NCI-H524 (cell line): ENCODE data around the gene UPP2.

Experiments used
- DNase-seq, 2 experiments: peaks; one replicate each; lab custom pipeline; 2025; lab: John Stamatoyannopoulos, UW

The UPP2 gene

DNA sequence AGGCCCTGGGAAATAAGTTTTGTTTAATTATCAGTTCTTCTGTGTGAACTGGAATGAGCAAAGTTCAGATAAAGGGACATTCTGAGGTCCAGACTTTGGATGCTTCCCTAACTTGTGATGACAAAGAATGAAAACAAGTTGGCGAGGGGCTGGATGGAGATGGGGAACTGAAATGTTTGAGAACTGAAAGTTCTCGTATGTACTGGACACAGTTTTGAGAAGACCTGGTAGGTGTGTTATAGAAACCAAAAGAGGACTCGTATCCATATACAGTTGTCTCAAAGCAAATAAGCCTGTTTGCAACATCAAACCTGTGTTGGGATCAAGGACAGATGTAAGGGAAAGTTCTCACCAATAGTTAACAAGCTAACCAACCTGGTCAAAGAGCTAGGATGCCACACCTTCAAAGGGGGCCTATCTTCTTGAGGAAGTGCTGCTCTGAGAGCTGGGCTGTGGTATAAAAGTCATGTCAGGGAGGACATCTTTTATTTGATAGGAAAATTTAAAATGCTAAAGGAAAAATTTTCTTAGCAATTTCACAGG is at the start of gene UPP2:
Gene UPP2 (plus strand): TSS at position 493 of the 543 bp plus-strand sequence. CDS start 188 bp downstream, outside the sequence.
- no peak for DNase-seq

DNA sequence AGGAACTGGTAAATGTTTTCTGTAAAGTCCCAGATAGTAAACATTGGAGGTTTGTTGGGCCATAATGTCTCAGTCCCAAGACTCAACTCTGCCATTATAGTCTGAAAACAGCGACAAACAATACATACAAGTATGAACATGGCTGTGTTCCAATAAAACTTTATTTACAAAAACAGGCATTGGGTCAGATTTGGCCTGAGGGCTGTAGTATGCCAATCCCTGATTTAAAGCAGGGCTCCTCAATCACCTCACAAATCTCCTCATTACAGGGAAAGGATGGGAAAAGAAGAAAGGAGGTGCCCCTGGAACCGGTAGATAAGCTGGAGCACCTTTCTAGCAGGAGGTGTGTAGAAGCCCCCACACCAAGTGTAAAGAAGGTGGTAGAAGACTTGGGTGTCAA is 48.9 kb upstream of the UPP2 start:
- DNase-seq: no peak

DNA sequence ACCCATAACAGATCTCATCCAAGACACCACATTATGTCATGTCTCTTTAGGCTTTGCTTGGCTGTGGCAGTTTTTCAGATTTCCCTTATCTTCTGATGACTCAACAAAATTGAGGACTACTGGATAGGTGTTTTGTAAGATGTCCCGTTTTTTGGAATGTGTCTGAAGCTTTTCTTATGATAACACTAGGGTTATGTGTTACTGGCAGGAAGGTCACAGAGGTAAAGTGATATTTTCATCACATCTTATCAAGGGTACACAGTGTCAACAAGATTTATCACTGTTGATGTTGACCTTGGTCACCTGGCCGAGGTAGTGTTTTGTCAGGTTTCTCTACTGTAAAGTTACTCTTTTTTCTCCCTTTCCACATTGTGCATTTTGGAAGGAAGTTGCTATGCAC is 44.8 kb upstream of the UPP2 start:
- DNase-seq: no peak

DNA sequence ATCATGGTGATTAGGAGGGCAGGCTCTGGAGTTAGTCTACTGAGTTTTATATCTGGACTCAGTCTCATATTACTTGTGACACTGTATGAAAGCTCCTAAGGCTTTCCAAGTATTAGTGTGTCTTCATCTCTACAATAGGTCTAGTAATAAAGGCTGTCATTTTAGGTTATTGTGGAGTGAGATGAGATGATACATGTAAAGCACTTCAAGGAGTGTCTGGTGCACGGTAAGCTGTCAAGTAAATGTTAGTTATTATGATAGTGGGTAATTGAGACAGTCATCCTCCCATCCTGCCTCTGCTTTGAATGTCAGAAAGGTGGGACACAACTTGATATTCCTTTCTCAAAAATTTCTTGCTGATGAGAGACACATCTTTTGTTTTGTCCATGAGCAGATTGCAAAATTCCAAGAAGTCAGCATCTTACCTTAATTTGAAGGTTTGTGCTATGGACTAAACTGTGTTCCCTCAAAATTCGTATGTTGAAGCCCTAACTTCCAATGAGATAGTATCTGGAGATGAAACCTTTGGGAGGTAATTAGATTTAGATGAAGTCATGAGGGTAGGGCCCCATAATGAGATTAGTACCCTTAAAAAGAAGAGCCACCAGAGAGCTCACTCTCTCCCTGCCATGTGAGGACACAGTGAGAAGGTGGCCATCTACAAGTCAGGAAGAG is 41.4 kb upstream of the UPP2 start:
- DNase-seq: no peak

DNA sequence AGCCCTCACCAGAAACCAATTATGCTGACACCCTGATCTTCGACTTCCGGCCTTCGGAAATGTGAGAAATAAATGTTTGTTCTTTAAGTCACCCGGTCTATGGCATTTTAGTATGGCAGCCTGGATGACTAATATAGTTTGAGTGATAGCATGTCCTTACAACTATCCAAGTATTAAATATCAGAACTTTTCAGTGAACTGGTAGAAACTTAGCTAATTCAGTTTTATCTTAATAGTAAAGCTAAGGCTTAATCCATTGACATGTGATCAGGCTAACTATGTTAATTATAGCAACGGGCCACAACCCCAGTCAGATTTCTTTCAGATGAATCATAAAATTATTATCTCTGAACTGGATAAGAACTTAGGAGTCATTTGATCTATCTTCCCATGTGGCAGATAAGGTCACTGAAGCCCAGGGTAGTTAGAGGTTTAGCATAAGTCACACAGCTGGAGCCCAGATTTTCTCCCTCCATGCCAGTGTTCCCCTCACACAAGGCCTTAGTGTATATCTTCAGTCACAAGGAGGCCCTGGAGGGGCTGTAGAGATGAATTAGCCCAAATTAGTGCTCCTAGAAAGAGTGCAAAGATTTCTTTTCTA is 40.7 kb upstream of the UPP2 start:
- DNase-seq: no peak

DNA sequence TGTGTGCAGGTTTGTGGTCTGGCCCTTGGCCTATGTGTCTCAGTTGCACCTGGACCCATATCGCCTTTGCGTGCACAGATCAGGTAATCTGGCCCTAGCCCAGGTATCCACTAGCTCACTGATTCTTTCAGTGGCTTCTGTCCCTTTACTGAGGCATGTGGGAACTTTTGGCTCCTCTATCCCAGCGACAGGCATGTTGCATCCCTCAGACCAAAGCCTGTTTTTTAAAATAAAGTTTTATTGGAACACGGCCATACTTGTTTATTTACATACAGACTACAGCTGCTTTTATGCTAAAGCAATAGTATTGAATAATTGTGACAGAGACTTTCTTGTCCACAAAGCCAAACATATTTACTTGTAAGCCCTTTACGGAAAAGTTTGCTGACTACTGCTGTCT is 39.9 kb upstream of the UPP2 start:
- no peak for DNase-seq

DNA sequence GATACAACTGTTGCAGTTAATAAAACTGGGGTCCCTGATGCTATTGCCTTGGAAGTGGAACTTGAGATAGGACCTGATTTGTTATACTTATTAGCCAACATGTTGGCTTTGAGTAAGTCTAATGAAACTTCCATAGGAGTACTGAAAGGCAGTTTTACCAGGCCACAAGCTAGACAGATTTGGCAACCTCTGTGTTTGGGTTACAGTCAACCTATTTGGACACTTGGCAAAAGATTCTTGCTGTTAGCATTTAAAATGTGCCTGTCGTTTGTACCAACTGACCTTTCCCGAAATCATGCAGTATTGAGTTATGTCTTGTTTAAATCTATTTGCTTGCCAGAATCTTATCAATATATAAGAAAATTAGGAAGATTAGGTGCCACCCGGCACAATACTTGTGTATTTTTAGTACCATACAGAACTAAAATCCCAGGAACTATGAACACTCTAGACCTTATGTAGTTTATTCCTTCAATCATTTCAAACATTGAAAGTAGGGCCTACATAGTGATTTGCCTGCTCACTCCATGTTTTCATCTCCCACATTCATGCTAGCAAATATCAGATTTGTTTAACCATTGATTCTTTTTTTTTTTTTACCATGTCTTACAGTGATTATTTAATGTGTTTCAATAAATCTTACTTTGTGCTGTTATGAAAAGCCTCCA is 35.5 kb upstream of the UPP2 start:
- DNase-seq: no peak

DNA sequence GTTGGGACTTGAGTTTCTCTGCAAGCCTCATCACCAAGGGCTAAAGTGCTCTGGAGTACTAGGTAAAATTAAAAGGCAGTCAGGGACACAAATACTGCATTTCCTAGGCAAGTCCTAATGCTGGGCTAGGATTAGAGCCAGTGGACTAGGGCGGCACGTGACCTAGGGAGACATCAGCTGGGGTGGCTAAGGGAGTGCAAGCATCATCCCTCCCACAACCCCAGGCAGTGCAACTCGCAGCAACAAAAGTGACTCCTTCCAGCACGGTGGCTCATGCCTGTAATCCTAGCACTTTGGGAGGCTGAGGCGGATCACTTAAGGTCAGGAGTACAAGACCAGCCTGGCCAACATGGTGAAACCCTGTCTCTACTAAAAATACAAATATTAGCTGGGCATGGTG is 30.7 kb upstream of the UPP2 start:
- DNase-seq: no peak

DNA sequence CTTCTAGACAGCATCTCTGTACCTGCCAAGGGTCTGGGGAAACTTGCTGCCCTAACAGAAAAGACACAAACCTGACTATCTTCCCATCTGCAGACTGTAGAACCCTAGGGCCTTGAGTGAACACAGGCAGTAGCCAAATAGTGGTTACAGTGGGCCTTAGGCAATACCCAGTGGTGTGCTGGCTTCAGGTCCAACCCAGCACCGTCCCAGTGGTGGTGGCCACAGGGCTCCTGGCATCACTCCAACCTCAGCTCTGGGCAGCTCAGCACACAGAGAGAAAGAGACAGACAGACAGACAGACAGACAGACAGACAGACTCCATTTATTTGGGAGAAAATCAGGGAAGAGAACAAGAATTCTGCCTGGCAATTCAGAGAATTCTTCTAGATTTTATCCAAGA is 29.3 kb upstream of the UPP2 start:
- DNase-seq: no peak

DNA sequence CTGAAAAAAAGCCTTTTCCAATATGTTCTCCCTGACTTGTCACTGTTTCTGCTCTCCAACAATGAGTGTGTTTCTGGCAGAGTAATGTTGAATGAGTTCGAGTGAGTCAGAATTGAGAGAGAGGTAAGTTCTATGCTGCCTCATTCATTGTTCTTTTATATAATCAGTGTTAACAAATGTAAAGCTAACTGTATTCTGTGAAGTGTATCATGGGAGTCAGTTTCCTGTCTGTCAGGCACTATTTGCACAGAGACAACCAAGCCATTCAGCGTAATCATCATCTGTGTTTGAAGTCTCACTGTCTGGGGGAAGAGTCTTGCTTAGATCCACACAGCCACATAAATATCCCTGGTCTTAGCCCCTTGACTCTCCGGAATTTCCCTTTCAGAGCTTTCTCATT is 22.0 kb upstream of the UPP2 start:
- DNase-seq: no peak

DNA sequence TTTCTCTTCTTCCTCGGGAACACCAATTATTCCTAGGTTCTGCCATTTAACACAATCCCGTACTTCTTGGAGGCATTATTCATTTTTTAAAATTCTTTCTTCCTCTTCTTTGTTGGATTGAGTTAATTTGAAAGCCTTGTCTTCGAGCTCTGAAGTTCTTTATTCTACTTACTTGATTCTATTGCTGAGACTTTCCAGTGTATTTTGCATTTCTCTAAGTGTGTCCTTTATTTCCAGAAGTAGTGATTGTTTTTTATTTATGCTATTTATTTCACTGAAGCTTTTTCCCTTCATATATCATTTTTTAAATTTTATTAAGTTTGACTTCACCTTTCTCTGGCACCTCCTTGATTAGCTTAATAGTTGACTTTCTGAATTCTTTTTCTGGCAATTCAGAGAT is 13.6 kb upstream of the UPP2 start:
- DNase-seq: no peak

DNA sequence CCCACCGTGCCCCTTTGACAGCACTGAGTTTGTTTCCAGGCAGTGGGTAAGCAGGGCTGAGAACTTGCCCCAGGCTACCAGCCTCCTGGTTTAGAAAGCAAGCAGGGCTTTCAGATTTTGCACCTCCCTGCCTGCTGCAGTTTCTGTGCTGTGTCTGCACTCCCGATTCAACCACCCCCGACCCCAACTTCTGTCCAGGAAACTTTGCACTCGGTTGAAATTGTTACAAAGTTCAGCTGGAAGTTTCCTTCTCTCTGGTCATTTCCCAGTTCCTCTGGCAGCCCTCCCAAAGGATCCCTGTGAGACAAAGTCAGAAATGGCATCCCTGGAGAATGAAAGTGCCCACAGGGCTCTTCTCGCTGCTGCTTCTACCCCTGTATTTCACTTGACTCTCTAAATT is 12.4 kb upstream of the UPP2 start:
- no peak for DNase-seq

DNA sequence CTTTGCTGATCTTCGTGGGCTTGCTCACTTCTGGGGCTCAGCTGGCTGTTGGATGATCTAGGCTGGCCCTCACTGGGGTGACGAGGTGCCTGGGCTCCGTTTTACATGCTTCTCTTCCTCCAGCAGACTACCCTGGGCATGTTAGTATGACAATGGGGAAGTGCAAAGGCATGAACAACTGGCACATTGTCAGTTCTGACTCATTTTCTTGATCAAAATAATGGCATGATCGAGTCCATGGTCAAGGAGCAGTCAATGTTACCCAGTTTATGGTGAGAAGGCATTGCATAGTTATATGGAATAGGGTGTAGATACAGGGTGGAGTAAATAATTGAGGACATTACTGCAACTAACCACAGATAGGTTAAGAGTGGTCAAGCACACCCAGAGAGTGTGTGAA is 10.0 kb upstream of the UPP2 start:
- DNase-seq: no peak

DNA sequence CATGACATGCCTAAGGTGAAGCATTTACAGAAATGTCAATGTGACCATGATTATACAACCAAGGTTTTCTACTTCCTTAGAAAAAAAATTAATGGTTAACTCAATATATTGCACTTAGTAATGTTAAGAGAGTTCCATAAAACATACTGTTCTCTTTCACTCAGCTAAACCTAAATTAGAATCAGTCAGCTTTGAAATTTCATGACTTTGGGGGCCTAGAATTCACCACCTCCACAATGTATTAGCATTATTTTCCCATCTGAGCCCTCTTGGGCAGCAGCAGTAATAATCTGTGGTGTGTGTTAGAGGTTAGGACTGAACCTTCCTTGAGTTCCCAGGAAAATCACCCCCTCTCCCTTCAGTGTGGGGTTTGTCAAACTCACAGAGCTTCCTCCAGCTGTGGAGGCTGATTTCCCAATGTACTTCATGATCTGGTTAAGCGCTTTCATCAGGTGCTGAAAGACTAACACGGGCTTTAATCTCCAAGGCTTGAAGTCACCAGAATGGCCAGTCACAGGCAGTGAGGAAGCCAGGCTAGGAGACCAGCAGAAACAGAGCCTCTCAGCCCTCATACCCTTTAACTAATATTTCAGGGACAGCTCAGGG is 7.1 kb upstream of the UPP2 start:
- DNase-seq: no peak

DNA sequence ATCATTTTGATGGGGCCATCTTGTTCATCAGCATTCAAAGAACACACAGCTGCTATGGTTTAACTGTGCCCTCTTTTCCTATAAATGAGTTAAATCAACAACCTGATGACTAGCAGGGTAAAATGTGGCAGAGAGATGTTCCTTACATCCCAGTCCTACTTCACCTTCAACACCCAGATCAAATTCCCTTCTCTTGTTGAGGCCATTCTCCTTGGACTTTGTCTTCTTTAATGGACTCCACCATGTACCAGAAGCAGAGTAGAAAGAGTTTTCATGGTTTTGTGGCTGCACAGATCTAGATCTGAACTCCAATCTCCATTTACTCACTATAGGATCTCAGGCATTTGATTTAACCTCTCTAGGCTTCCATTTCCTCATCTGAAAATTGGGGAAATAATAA is 6.4 kb upstream of the UPP2 start:
- DNase-seq: no peak

DNA sequence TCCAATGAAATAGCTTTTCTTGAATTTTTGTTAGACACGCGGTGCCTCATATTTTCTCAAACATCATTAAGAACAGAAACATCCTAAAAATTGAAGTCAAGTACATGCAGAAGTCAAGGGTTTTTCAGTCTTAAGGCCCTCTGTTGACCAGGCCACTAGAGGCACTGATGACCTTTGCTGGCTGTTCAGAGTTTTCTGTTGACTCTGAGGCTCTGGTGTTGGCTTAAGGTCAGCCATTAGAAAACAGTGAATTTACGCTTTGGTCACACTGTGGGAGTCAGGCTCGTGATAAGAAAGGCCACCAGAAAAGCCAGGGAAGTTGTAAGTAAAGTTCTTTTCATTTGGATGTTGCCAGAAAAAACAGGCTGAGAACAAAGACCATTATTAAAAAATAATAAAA is 5.8 kb upstream of the UPP2 start:
- DNase-seq: no peak

DNA sequence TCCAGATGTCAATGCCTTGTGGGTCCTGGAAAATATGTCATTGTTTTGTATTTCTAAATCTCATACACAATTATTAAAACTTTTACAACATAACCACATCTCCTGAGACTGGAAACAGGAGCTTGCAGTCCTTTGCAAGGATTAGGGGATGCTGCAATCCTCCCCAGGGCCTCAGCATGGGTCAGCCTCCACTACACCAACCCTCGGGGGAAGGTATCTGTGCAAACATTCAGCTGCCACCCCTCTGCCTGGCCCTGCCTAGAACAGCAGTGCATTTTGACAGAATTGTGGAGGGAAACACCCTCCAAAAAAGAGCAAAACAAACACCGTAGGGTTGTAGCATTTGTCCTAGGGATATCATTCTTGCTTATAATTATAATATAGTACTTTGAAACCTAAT is 4.2 kb upstream of the UPP2 start:
- DNase-seq: peak in 1 of 2 experiments; percentile 26

DNA sequence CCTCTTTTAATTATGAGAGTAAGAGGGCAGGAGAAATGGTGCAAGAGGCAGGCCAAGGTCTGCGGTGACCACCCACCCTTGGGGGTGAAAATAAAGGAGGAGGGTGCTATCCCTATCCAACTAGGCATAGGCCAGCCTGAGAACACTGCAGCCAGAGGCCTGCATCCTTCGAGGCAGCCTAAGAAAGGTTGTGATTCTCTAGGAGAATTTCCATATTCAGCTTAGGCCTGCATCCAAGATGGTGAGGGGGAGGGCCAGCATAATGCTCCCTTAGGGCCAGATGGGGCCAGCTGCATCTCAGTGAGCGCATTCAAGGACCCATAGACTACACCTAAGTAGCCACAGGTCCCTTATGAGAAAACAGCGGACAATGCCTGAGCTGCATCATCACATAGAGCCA is 3.5 kb upstream of the UPP2 start:
- DNase-seq: peak in 1 of 2 experiments; percentile 35

DNA sequence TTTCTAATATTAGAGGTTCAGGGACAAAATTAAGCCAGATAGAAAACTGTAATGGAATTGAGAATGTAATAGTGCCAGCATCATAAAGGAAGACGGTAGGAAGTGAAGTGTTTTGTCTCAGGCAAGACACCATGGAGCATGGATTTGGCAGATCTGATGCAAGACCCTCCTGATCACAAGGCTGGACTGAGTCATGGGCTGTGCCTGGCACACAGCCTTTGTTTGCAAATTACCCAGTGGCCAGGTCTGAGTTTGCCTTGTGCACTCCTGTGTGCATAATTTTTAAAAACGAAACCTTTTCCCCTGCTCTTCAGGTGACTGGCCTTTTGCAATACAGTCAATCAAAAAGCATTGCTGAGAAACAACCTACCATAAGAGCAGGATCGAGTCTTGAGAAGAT is 2.0 kb upstream of the UPP2 start:
- DNase-seq: no peak

DNA sequence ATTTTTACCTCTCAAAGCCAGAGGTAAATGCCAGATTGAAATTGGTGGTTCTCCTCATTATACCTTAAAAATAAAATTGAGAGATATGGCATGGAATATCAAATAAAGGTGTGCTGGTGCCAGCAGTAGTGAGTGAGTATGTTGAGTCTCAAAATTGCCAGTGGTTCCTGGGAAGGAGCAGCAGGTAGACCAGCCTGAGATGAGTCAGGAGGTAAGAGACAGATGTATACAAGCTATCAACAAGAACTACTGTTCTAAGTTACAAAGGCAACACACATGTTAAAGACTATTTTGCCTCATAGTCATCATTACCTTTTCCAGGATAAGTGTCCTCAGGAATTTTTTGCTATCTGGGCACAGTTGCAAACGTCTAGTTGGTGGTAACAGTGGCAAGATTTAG is 1.3 kb upstream of the UPP2 start:
- no peak for DNase-seq

DNA sequence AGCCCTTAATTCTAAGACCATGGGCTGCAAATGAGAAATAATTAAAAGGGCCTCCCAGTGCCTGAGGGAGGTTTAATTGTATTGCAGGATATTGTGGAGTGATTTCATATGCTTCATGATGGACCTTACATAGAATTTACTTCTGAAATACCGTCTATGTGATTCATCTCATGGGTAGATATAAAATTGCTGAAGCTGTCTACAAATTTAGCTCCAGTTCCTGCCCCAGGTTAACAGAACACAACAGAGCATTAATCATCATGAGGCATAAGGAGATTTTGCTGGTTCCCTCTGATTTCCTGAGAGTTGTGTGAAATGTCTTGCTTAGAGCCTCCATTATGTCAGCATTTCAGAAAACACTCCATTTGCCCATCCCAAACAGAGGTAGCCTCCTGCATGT is 770 bp downstream of the UPP2 start:
- no peak for DNase-seq

DNA sequence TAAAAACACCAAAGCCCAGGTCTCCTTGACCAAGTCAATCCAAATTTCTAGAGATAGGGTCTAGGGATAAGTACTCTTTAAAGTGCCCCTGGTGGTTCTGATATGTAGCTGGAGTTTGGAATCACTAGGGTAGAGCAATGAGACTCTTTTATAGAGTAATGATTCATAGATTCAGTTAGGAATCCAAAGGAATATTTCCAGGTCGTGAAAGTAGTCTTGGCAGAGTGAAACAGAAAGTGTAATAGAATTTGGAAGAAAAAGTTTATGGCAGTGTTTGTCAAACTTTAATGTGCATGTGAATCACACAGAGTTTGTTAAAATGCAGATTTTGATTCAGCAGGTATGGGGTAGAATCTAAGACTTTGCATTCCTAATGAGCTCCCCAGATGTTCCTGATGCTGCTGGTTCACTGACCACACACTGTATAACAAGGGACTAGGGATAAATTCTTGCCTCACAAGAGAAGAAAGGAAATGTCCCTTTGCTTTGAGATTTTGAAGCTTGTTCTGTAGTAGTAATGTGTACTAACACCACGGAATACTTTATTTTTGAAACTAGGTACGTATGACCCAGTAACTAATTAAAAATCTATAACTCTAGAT is 1.8 kb downstream of the UPP2 start:
- no peak for DNase-seq

DNA sequence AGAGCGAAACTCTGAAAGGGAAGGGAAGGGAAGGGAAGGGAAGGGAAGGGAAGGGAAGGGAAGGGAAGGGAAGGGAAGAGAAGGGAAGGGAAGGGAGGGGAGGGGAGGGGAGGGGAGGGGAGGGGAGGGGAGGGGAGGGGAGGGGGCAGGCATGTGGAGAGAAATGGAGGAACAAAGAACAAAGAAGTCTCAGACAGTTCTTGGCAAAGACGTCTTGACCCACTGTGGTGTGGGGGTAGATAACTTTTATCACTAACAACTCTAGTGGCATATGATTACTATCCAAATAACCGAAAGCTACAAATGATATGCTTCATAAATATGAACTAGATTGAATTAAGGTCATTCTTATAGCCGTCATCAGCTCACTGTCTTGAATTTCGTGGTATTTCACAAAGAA is 3.2 kb downstream of the UPP2 start:
- no peak for DNase-seq
